Mucosa of stomach (tissue), 1 donor: Measurements from ENCODE around the gene OR1F1.
A peak's percentile ranks its signal among the peaks of the same experiment; 100 is the strongest.

Experiments used
- H3K27me3 ChIP-seq: one replicate; pipeline ENCODE4 v1.7.0; 2013; ENCODE audit warnings: mild to moderate bottlenecking, low read length; ENCODE audit not compliant: control insufficient read depth, insufficient read depth
- H3K36me3 ChIP-seq: one replicate; pipeline ENCODE4 v1.7.0; 2013; ENCODE audit warnings: low read length; ENCODE audit not compliant: control insufficient read depth, insufficient read depth
- H3K4me1 ChIP-seq: one replicate; pipeline ENCODE4 v1.7.0; 2013; ENCODE audit warnings: mild to moderate bottlenecking, low read length; ENCODE audit not compliant: control insufficient read depth, insufficient read depth
- H3K4me3 ChIP-seq: one replicate; pipeline ENCODE4 v1.7.0; 2013; ENCODE audit warnings: low read length
- H3K9ac ChIP-seq: one replicate; pipeline ENCODE4 v1.7.0; 2013; ENCODE audit warnings: mild to moderate bottlenecking, low read length, moderate library complexity
- H3K9me3 ChIP-seq: one replicate; pipeline ENCODE4 v1.7.0; 2013; ENCODE audit warnings: mild to moderate bottlenecking, low read length, moderate library complexity; ENCODE audit not compliant: control insufficient read depth
- donor health status: Pancreatic carcinoma.

Gene OR1F1

DNA sequence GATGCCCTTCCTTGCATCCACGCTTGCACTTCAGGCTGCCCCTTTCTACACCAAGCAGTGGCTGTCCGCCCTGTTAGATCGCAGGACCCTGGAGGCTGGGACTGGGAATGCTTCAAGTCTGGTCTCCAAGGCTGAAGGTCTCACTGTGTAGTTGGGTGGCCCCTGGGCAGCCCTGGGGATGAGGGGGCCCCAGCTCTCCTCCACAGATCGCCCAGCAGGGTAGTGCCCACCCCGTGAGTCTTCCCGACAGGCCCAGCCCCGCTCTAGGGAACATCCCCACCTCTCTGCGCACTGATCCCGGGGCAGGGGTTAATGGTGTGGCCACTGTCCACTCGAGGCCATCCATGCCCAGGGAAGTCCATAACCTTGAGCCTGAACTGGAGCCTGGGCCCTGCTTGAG, 42.9 kb upstream of the OR1F1 start:
- H3K9ac ChIP-seq: no peak overlapping the region
- H3K27me3 ChIP-seq: peaks cover 5% of the 10 kb centered on the region
- H3K36me3 ChIP-seq: no peaks in the 10 kb centered on the region
- no peak overlapping the region for H3K4me3 ChIP-seq
- H3K9me3 ChIP-seq: no peaks in the 10 kb centered on the region
- no peaks in the 10 kb centered on the region for H3K4me1 ChIP-seq

DNA sequence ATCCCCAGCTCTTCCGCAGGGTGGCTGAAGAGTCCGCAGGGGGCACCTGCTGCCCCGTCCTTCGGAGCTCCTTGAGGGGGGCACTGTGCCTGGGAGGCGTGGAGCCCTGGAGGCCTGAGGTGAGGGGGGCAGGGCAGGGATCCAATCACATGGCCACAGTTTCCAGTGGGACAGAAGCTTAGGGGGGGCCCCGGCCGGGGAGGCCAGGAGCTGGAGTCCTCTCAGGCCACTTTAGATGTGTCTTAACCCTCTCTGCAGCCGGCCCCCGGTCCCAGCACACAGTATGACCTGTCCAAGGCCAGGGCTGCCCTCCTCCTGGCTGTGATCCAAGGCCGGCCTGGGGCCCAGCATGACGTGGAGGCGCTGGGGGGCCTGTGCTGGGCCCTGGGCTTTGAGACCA, 42.3 kb upstream of the OR1F1 start:
- no peaks in the 10 kb centered on the region for H3K9me3 ChIP-seq
- no peak overlapping the region for H3K9ac ChIP-seq
- peaks cover 5% of the 10 kb centered on the region for H3K27me3 ChIP-seq
- H3K36me3 ChIP-seq: no peaks in the 10 kb centered on the region
- H3K4me1 ChIP-seq: no peaks in the 10 kb centered on the region
- no peak overlapping the region for H3K4me3 ChIP-seq

DNA sequence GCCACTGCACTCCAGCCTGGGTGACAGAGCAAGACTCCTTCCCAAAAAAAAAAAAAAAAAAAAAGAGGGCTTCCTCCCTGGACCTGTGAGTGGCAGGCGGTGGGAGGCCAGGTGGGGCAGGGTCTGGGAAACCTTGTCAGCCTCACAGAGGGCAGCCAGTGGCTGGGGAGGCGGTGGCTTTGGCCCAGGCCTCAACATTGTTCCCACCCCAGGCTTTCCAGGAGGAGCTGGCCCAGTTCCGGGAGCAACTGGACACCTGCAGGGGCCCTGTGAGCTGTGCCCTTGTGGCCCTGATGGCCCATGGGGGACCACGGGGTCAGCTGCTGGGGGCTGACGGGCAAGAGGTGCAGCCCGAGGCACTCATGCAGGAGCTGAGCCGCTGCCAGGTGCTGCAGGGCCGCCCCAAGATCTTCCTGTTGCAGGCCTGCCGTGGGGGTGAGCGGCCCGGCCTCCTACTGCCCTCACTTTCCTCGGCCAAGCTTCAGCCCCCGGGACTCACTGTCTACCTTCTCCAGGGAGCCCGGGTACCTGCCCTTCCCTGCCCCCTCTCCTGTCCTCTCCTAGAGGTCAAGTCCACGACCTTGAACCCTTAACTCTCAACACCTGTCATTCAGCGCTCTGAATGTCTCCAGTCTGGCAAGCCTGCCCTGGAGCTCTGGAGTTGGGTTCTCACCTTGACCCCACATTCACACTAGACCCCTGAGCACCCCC, 40.8 kb upstream of the OR1F1 start:
- Histone ChIP-seq H3K27me3 (peaks cover 5% of the 10 kb centered on the region), H3K9me3 (no peaks in the 10 kb centered on the region), H3K9ac (no peak overlapping the region), H3K4me3 (no peak overlapping the region), H3K36me3 (no peaks in the 10 kb centered on the region), H3K4me1 (peaks cover 4% of the 10 kb centered on the region)

DNA sequence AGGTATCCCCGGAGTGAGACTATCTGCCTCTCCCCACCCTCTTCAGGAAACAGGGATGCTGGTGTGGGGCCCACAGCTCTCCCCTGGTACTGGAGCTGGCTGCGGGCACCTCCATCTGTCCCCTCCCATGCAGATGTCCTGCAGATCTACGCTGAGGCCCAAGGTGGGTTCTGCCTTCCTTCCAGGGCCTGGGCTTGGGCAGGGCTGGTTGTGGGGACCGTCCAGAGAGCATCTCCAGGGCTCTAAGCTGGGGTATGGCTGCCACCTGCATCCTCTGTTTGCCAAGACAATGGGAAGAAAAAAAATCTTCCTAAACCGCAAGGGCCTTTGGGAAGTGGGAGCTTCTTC, 40.3 kb upstream of the OR1F1 start:
- no peak overlapping the region for H3K9ac ChIP-seq
- H3K9me3 ChIP-seq: no peaks in the 10 kb centered on the region
- peaks cover 5% of the 10 kb centered on the region for H3K27me3 ChIP-seq
- H3K4me1 ChIP-seq: peaks cover 9% of the 10 kb centered on the region
- H3K36me3 ChIP-seq: no peaks in the 10 kb centered on the region
- no peak overlapping the region for H3K4me3 ChIP-seq

DNA sequence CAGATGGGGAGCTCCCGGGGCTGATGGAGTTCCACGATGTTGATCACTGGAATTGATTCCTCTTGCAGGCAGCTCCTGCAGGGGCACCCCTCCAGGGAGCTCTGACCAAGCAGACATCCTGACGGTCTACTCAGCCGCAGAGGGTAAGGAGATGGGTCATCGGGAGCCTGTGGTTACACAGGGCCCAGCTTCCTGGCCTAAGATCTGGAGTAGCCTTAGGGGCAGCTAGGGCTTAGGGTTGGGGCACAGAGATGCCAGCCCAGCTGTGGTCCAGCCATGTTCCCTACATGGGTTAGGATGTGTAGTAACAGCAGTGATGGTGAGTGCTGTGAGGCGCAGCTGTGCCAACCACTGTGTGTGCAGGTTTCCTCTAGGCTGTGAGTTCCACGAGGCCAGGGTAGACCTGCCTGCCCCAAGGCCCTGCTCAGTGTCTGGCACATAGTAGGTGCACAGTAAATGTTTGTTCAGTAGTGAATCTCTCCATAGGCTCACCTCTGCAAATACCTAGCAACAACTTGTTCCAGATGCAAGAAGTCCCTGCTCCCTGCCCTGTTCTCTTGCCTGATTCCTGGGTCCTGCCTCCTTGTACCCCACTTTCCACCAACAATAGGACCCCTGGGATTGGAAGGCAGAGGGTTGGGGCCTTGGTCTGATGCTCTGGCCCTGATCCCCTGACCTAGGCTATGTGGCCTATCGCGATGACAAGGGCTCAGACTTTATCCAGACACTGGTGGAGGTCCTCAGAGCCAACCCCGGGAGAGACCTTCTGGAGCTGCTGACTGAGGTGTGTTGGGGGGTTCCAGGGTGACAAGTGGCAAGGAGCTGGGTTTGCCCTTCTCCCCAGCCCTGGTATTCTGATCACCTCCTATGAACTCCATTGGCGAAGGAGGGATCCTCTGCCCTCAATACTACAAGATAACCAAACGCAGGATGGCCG, 39.5 kb upstream of the OR1F1 start:
- no peak overlapping the region for H3K9ac ChIP-seq
- H3K36me3 ChIP-seq: no peaks in the 10 kb centered on the region
- H3K4me3 ChIP-seq: no peak overlapping the region
- H3K4me1 ChIP-seq: peaks cover 9% of the 10 kb centered on the region
- H3K27me3 ChIP-seq: peaks cover 5% of the 10 kb centered on the region
- no peaks in the 10 kb centered on the region for H3K9me3 ChIP-seq

DNA sequence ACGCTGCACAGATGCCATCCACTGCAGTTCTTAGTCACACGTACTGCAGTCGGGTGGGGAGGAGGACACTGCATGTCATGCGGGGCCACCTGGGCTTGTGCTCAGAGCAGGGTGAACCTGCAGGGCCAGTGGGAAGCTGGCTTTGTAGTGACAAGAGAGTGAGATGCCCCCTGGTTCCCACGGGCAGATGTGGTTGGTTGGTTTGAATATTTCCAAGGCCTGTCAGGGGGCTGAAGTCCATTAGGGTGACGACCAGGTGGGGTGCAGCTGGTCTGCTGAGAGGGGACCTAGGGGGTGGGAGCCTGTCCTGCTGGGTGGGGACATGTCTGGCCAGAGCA, 38.8 kb upstream of the OR1F1 start:
- Histone ChIP-seq H3K4me3 (no peak overlapping the region), H3K4me1 (peaks cover 9% of the 10 kb centered on the region), H3K9me3 (no peaks in the 10 kb centered on the region), H3K9ac (peak overlapping the region; percentile 81), H3K27me3 (peaks cover 5% of the 10 kb centered on the region), H3K36me3 (no peaks in the 10 kb centered on the region)

DNA sequence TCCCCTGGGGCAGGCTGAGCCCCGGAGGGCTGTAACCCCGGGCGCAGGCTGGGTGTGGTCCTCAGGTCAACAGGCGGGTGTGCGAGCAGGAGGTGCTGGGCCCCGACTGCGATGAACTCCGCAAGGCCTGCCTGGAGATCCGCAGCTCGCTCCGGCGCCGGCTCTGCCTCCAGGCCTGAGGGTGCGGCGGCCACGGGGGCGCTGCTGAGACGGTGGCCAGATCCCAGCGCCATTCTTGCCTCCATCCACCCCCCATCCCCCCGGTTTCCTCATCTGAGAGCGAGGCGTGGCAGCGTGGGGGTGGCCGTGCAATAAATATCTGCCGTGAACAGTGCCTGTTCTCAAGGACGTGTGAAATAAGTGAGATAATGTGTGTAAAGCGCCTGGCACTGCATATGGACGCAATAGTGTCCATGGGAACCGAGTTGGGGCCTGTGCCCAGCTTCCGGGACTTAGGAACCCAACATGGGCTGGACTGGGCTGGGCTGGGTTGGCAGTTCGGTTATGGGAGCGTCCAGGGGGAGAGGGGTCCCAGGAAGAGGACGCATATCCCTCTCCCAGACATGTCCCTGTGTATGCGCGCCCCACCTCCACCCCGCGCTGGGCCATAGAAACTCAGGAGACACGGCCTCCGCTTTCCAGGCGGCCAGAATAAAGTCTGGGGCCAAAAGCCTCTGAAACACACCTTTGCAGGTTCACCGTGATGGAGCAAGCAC, 38.2 kb upstream of the OR1F1 start:
- peak overlapping the region; percentile 81 for H3K9ac ChIP-seq
- H3K27me3 ChIP-seq: peaks cover 2% of the 10 kb centered on the region
- H3K36me3 ChIP-seq: no peaks in the 10 kb centered on the region
- H3K9me3 ChIP-seq: no peaks in the 10 kb centered on the region
- peak overlapping the region; percentile 77 for H3K4me3 ChIP-seq
- H3K4me1 ChIP-seq: peaks cover 9% of the 10 kb centered on the region

DNA sequence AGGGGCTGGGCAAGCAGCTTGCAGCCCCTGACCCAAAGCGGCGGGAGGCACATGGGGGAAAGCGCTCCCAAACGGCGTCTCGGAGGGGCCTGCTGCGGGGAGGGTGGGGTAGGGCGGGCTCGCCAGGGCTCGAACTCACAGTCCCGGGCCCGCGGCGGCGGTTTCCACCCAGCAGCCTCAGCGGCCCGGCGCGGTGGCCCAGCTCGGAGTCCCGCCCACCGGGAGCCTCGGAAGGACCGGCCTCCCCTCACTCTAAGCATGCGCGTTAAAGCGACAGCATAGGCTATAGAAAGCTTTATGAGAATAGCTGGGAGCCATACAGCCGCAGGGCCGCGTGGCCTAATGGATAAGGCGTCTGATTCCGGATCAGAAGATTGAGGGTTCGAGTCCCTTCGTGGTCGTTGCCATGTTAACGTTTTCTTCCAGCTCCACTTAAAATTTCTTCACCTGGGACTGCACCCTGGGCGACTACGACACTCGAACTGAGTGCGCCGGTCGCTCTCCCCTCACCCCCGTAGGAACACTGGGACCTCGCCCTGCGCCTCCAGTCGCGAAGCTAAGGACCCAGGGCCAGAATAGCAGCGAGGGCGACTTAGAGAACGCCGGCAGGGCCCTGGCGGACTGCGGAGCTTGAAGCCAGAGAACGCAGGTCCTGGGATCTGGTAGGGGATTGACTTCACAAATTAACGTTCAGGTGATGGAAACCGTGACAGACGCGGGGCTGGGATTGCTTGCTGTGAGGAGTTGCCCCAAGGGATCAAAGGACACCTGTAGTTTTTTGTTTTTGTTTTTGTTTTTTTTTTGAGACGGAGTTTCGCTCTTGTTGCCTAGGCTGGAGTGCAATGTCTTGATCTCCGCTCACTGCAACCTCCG, 37.4 kb upstream of the OR1F1 start:
- Histone ChIP-seq H3K27me3 (no peaks in the 10 kb centered on the region), H3K9ac (peak overlapping the region; percentile 81), H3K36me3 (no peaks in the 10 kb centered on the region), H3K4me1 (peaks cover 9% of the 10 kb centered on the region), H3K9me3 (no peaks in the 10 kb centered on the region), H3K4me3 (peak overlapping the region; percentile 77)

DNA sequence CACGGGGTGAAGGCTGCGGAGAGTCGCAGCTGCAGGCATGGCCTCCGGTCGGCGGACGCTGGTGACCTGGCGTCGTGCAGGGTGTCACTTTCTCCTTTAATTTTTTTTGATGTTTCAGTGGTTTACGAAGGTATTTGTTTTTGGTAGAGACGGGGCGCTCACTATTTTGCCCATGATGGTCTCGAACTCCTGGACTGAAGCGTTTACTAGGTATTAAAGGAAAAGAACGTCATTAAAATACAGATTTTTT, 36.1 kb upstream of the OR1F1 start:
- H3K4me3 ChIP-seq: no peak overlapping the region
- peak overlapping the region; percentile 11 for H3K9ac ChIP-seq
- peaks cover 9% of the 10 kb centered on the region for H3K4me1 ChIP-seq
- H3K9me3 ChIP-seq: no peaks in the 10 kb centered on the region
- H3K27me3 ChIP-seq: no peaks in the 10 kb centered on the region
- no peaks in the 10 kb centered on the region for H3K36me3 ChIP-seq

DNA sequence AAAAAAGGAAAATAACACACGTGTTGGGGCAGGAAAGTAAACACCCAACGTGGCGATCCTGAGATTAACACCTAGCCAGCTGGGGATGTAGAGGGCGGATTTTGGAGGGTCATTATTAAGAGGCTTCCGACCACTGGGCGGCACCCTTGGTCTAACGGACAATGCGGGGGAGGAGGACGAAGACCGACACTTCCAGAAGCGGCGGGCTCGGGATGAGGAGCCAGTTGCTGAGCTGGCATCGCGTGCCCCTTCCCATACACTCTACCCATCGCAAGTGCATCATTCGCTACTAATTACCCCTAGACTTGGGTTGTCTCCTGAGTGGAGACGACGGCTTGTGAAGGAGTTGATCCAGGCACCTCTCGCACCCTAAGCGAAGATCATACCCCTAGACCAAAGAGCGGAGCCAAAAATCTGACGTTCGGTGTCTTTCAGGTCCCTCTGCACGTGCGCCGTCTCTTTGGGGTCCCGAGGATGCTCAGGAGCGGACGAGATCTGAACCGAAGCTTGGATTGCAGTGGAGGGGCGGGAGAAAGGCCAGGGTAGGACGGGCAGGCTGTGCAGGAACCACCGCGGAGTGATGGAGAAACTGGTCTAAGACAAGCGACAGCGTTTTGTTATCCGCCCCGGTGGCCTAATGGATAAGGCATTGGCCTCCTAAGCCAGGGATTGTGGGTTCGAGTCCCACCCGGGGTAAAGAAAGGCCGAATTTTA, 35.6 kb upstream of the OR1F1 start:
- Histone ChIP-seq H3K4me3 (no peak overlapping the region), H3K9me3 (no peaks in the 10 kb centered on the region), H3K4me1 (peaks cover 10% of the 10 kb centered on the region), H3K27me3 (no peaks in the 10 kb centered on the region), H3K9ac (peak overlapping the region; percentile 11), H3K36me3 (no peaks in the 10 kb centered on the region)

DNA sequence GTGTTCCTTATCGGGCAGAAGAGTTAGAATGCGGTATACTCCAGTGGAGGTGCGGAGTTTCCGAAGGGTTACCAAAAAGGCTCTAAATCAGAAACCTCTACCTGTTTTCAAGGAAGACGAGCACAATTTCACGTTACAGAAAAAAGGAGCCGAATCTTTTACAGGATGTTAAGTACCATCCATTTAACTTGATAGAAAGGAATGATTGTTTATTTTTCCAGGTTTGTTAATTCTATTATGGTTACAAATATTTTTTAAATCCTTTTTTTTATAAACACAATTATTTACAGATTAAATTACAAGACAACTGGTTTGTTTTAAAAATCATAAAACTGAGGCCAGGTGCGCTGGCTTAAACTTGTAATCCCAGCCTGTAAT, 35.0 kb upstream of the OR1F1 start:
- H3K27me3 ChIP-seq: no peaks in the 10 kb centered on the region
- peaks cover 13% of the 10 kb centered on the region for H3K4me1 ChIP-seq
- no peaks in the 10 kb centered on the region for H3K9me3 ChIP-seq
- no peak overlapping the region for H3K4me3 ChIP-seq
- H3K9ac ChIP-seq: peak overlapping the region; percentile 11
- H3K36me3 ChIP-seq: no peaks in the 10 kb centered on the region
